H1 (cell line): Measurements from ENCODE around the gene IL17REL. TPM values are rescaled to one million over a fixed set of nuclear protein-coding genes. Genes with fewer than 3 reads are reported as not detected.
A peak's percentile ranks its signal among the peaks of the same experiment; 100 is the strongest.

Source experiments
- CTCF ChIA-PET: fragments of 300-600 bp; sonication (Branson Sonifier 250); formaldehyde crosslinking; loops from one replicate; lab custom pipeline; 2021; ENCODE audit not compliant: partially characterized antibody; lab: Charles Lee
- POLR2A ChIA-PET: fragments of 300-600 bp; sonication (Branson Sonifier 250); formaldehyde crosslinking; loops from one replicate; lab custom pipeline; 2021; ENCODE audit warnings: inconsistent platforms; ENCODE audit not compliant: partially characterized antibody; lab: Charles Lee
- DNase-seq, 2 experiments: peaks; one replicate each; pipeline versions ENCODE4 v3.0.0 to v3.0.0-alpha.2; 2010 to 2022; ENCODE audit warnings: low spot score in 2 of 2, low read depth in 1 of 2, mixed read lengths in 1 of 2
- FAIRE-seq: peaks from 2 replicates; lab custom pipeline; 2011; peaks lifted over from hg19 to GRCh38; lab: Jason Lieb, UNC
- H2AFZ ChIP-seq: 2 replicates; pipeline ENCODE4 v1.8.1; 2012; ENCODE audit warnings: low read length, inconsistent platforms
- H2AK5ac ChIP-seq: 2 replicates; pipeline ENCODE4 v1.6.1; 2013; ENCODE audit warnings: low read depth, low read length
- H2BK120ac ChIP-seq: replicated peaks from 2 replicates; pipeline ENCODE3; 2013; ENCODE audit warnings: low read depth, low read length, inconsistent platforms
- H2BK12ac ChIP-seq: 2 replicates; pipeline ENCODE4 v1.6.1; 2013; ENCODE audit warnings: low read depth, low read length
- H2BK15ac ChIP-seq: 2 replicates; pipeline ENCODE4 v1.6.1; 2013; ENCODE audit warnings: low read length
- H2BK20ac ChIP-seq: 2 replicates; pipeline ENCODE4 v1.6.1; 2013; ENCODE audit warnings: low read length
- H2BK5ac ChIP-seq: 2 replicates; pipeline ENCODE4 v1.6.1; 2013; ENCODE audit warnings: low read depth, low read length
- H3K14ac ChIP-seq: 2 replicates; pipeline ENCODE4 v1.6.1; 2013; ENCODE audit warnings: inconsistent platforms; ENCODE audit not compliant: insufficient read length
- H3K18ac ChIP-seq: 2 replicates; pipeline ENCODE4 v1.6.1; 2013; ENCODE audit warnings: low read length; ENCODE audit errors: extremely low read depth
- H3K23ac ChIP-seq: 2 replicates; pipeline ENCODE4 v1.6.1; 2013; ENCODE audit warnings: inconsistent platforms; ENCODE audit not compliant: insufficient read length
- H3K23me2 ChIP-seq: 2 replicates; pipeline ENCODE4 v1.6.1; 2013; ENCODE audit warnings: low read depth, low read length
- H3K27ac ChIP-seq: 2 replicates; pipeline ENCODE4 v1.6.1; 2011; ENCODE audit warnings: low read depth, low read length, inconsistent platforms
- H3K27me3 ChIP-seq, 4 experiments: replicated peaks in 1 of 4; 1 replicate in 1 of 4; 2 replicates in 3 of 4; pipeline versions ENCODE4 v1.6.1 to v1.8.1; 2011 to 2013; ENCODE audit warnings: low read length in 3 of 4, mild to moderate bottlenecking in 3 of 4, inconsistent platforms in 2 of 4, mixed read lengths in 2 of 4, moderate library complexity in 1 of 4; ENCODE audit not compliant: control insufficient read depth in 3 of 4, insufficient read depth in 3 of 4; ENCODE audit errors: extremely low read depth in 1 of 4
- H3K36me3 ChIP-seq, 4 experiments: 2 replicates each; pipeline versions ENCODE4 v1.6.1 to v1.8.1; 2011 to 2013; ENCODE audit warnings: mild to moderate bottlenecking in 4 of 4, low read length in 3 of 4, moderate library complexity in 2 of 4, control low read depth in 1 of 4, inconsistent platforms in 1 of 4; ENCODE audit not compliant: insufficient read depth in 4 of 4, control insufficient read depth in 2 of 4
- H3K4ac ChIP-seq: replicated peaks from 2 replicates; pipeline ENCODE3; 2013; ENCODE audit warnings: low read length, low read depth, mixed read lengths, inconsistent platforms; ENCODE audit not compliant: insufficient read length
- H3K4me1 ChIP-seq, 4 experiments: replicated peaks in 1 of 4; 1 replicate in 1 of 4; 2 replicates in 3 of 4; pipeline versions ENCODE4 v1.6.1 to v1.8.1; 2011 to 2013; ENCODE audit warnings: low read length in 3 of 4, inconsistent platforms in 2 of 4, mixed read lengths in 1 of 4; ENCODE audit not compliant: insufficient read depth in 4 of 4, control insufficient read depth in 3 of 4
- H3K4me2 ChIP-seq, 2 experiments: 2 replicates each; pipeline versions ENCODE4 v1.6.1 to v1.8.1; 2011 to 2013; ENCODE audit warnings: low read depth in 2 of 2, low read length in 2 of 2, control low read depth in 1 of 2, inconsistent platforms in 1 of 2, mild to moderate bottlenecking in 1 of 2; ENCODE audit not compliant: insufficient read depth in 1 of 2
- H3K4me3 ChIP-seq, 4 experiments: fragments of 200-600, 300-600 bp in 1 of 4; sonication (generic), shearing (Covaris generic), sonication (Bioruptor Twin) in 1 of 4; 2 replicates each; pipeline versions ENCODE4 v1.5.1 to v1.8.1; 2011 to 2016; ENCODE audit warnings: low read length in 4 of 4, low read depth in 3 of 4, control low read depth in 2 of 4, inconsistent platforms in 2 of 4, mild to moderate bottlenecking in 2 of 4, mixed read lengths in 1 of 4, moderate library complexity in 1 of 4; ENCODE audit not compliant: insufficient read depth in 2 of 4; ENCODE audit errors: extremely low read depth in 1 of 4
- H3K56ac ChIP-seq: replicated peaks from 2 replicates; pipeline ENCODE3; 2013; ENCODE audit warnings: low read depth, mild to moderate bottlenecking, mixed read lengths, low read length, inconsistent platforms; ENCODE audit not compliant: insufficient read length
- H3K79me1 ChIP-seq: 2 replicates; pipeline ENCODE4 v1.6.1; 2013; ENCODE audit warnings: low read depth, low read length, control low read depth
- H3K79me2 ChIP-seq, 2 experiments: 2 replicates each; pipeline versions ENCODE4 v1.6.1 to v1.8.1; 2012 to 2013; ENCODE audit warnings: low read length in 2 of 2, mild to moderate bottlenecking in 2 of 2, inconsistent platforms in 1 of 2; ENCODE audit not compliant: insufficient read depth in 2 of 2, control insufficient read depth in 1 of 2
- H3K9ac ChIP-seq, 4 experiments: replicated peaks in 1 of 4; 1 replicate in 1 of 4; 2 replicates in 3 of 4; pipeline versions ENCODE4 v1.6.1 to v1.8.1; 2011 to 2013; ENCODE audit warnings: low read depth in 3 of 4, low read length in 3 of 4, control low read depth in 2 of 4, mild to moderate bottlenecking in 2 of 4, moderate library complexity in 2 of 4, inconsistent platforms in 1 of 4; ENCODE audit errors: extremely low read depth in 1 of 4
- H3K9me3 ChIP-seq, 2 experiments: 2 replicates each; pipeline versions ENCODE4 v1.6.1 to v1.8.1; 2012 to 2013; ENCODE audit warnings: mild to moderate bottlenecking in 2 of 2, moderate library complexity in 2 of 2, control low read depth in 1 of 2, inconsistent platforms in 1 of 2, low read depth in 1 of 2, low read length in 1 of 2, mixed read lengths in 1 of 2; ENCODE audit not compliant: insufficient read depth in 2 of 2
- H4K20me1 ChIP-seq, 2 experiments: replicated peaks in 1 of 2; 2 replicates each; pipeline versions ENCODE3 to v1.8.1; 2011 to 2013; ENCODE audit warnings: inconsistent platforms in 2 of 2, low read length in 2 of 2, mild to moderate bottlenecking in 1 of 2; ENCODE audit not compliant: insufficient read depth in 2 of 2, control insufficient read depth in 1 of 2
- H4K5ac ChIP-seq: 2 replicates; pipeline ENCODE4 v1.6.1; 2013; ENCODE audit warnings: low read length, low read depth, mixed read lengths, inconsistent platforms; ENCODE audit not compliant: insufficient read length
- H4K8ac ChIP-seq: 2 replicates; pipeline ENCODE4 v1.8.0; 2013; ENCODE audit warnings: mild to moderate bottlenecking, moderate library complexity, low read length, inconsistent platforms; ENCODE audit not compliant: insufficient read depth; ENCODE audit errors: extremely low read depth
- H4K91ac ChIP-seq: replicated peaks from 2 replicates; pipeline ENCODE3; 2013; ENCODE audit warnings: low read length, mixed read lengths, inconsistent platforms; ENCODE audit not compliant: insufficient read length
- CBX5 ChIP-seq: fragments of 300-800, 300-1000 bp; sonication (generic); IDR thresholded peaks from 2 replicates; pipeline ENCODE4 v1.7.1; 2016; ENCODE audit warnings: antibody characterized with exemption, low read length, low read depth
- CBX8 ChIP-seq: fragments of 300-800, 300-1000 bp; sonication (generic); IDR thresholded peaks from 2 replicates; pipeline ENCODE4 v1.7.1; 2016; ENCODE audit warnings: low read depth, low read length, borderline replicate concordance
- FOSL1 ChIP-seq: IDR thresholded peaks from 2 replicates; pipeline ENCODE4 v1.6.1; 2011; ENCODE audit warnings: mild to moderate bottlenecking, low read depth, low read length, moderate library complexity; ENCODE audit not compliant: insufficient read depth
- KDM4A ChIP-seq: IDR thresholded peaks from one replicate; pipeline ENCODE4 v1.7.1; 2012; ENCODE audit warnings: low read depth, mild to moderate bottlenecking, moderate library complexity, low read length, inconsistent platforms; ENCODE audit not compliant: severe bottlenecking
- KDM5A ChIP-seq: fragments of 200-600 bp; IDR thresholded peaks from 2 replicates; pipeline ENCODE4 v1.7.1; 2012; ENCODE audit warnings: mild to moderate bottlenecking, low read length, inconsistent platforms, mixed read lengths
- PHF8 ChIP-seq: fragments of 200-600 bp; sonication (generic); conservative IDR thresholded peaks from 2 replicates; pipeline ENCODE4 v1.7.1; 2012; ENCODE audit warnings: low read depth, mild to moderate bottlenecking, inconsistent platforms, low read length, moderate library complexity
- SIRT6 ChIP-seq: IDR thresholded peaks from one replicate; pipeline ENCODE4 v1.7.1; 2012; ENCODE audit warnings: low read length, inconsistent platforms
- SRF ChIP-seq: IDR thresholded peaks from 2 replicates; pipeline ENCODE4 v1.6.1; 2011; ENCODE audit warnings: mild to moderate bottlenecking, low read depth, low read length, moderate library complexity
- SUZ12 ChIP-seq: fragments of 200-600 bp; sonication (generic); IDR thresholded peaks from 2 replicates; pipeline ENCODE4 v1.6.1; 2012; ENCODE audit warnings: mild to moderate bottlenecking, inconsistent platforms, low read length, moderate library complexity, mixed read lengths
- TBP ChIP-seq: IDR thresholded peaks from 2 replicates; pipeline ENCODE4 v1.6.1; 2011; ENCODE audit warnings: low read depth, low read length, improper control_type of control experiment
- WGBS, 2 experiments: shearing (Covaris generic) in 1 of 2; methylation state at CpG; one replicate each; pipeline versions ENCODE4 v1.1.6 to v1.1.7; 2013 to 2015; ENCODE audit warnings: low lambda C conversion rate in 2 of 2, mixed read lengths in 2 of 2, inconsistent platforms in 1 of 2, low coverage in 1 of 2, missing lambda C conversion rate in 1 of 2; ENCODE audit not compliant: insufficient replicate concordance in 2 of 2, insufficient coverage in 1 of 2, insufficient read length in 1 of 2; ENCODE audit errors: extremely low coverage in 1 of 2, missing lambda C conversion rate in 1 of 2; 5-methylcytosine and 5-hydroxymethylcytosine counted together
- polyA plus RNA-seq, 7 experiments: library from polyadenylated mRNA; depleted of rRNA in 3 of 7; stranded (reverse) in 5 of 7; unstranded in 2 of 7; fragments of >200 nt in 5 of 7; fragments of 200-250 nt in 2 of 7; gene quantifications; 1 replicate in 5 of 7; 2 replicates in 1 of 7; 4 replicates in 1 of 7; pipeline versions ENCODE4 v1.2.1 to v1.2.3, GENCODE V29; 2011 to 2013; ENCODE audit warnings: missing spikeins in 2 of 7, mixed read lengths in 2 of 7
- total RNA-seq: library from RNA; stranded (reverse); fragmentation: NEBNext Ultra II Directional; extraction: Animal tissue kit (Norgen Biotek cat#: 25700); gene quantifications from 2 replicates; pipeline ENCODE4 v1.2.1, GENCODE V29; 2021

IL17REL gene
- total and polyA plus RNA-seq, 2 of the 8 experiments (the other 6 are each of a cell fraction or from before 2014, with no cell fraction given) = 0.15 to 0.20 TPM

DNA sequence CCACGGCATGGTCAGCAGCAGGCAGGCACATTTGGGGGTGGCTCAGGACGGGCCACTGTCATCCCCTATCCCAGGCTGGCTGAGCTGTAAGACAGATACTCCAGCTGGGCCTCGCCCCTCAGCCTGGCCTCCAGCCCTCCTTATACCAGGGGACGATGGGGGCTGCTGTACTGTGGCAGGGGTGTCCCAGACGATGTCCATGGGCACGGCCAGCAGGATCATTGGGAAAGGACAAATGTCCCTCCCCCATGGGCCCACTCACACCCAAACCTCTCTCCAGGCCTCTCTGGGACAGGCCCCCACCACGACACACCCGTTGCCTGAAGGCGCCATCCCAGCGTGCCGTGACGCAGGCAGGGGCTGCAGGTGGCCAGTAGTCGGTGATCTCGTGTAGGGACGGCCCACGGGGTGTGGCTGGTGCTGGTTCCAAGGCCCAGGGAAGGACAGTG lies 1.5 kb upstream of the IL17REL start:
- Histone ChIP-seq H3K23me2 (peaks cover 9% of the 10 kb centered on the region; the same call in 1 of the 2 replicates), H3K23ac (no peak overlapping the region), H3K4me3 (peak overlapping the region in 1 of 4 experiments; percentile 58; a peak in 2 of 8 replicates), H2BK120ac (no peak overlapping the region), H3K4ac (no peak overlapping the region), H3K9me3 (no peaks in the 10 kb centered on the region), H3K4me1 (peaks cover 0 to 20% (median 11%) of the 10 kb centered on the region in 4 experiments; a peak in 6 of 7 replicates), H2BK15ac (no peak overlapping the region), H3K27me3 (peaks cover 21 to 60% (median 46%) of the 10 kb centered on the region in 4 experiments), H3K27ac (no peak overlapping the region), H2AFZ (no peak overlapping the region), H2BK20ac (no peak overlapping the region), H4K20me1 (peaks cover 0 to 2% of the 10 kb centered on the region in 2 experiments), H3K79me1 (no peaks in the 10 kb centered on the region; the same call in 1 of the 2 replicates), H2BK5ac (no peak overlapping the region), H3K4me2 (peak overlapping the region; percentile 71 to 78; a peak in 3 of 4 replicates), H3K18ac (no peak overlapping the region), H3K79me2 (no peaks in the 10 kb centered on the region), H3K14ac (no peak overlapping the region), H4K8ac (peak overlapping the region; percentile 62; the same call in 1 of the 2 replicates), H3K9ac (no peak overlapping the region), H2BK12ac (no peak overlapping the region; the same call in 1 of the 2 replicates), H4K91ac (no peak overlapping the region), H3K56ac (no peak overlapping the region), H3K36me3 (no peaks in the 10 kb centered on the region), H2AK5ac (no peak overlapping the region), H4K5ac (no peak overlapping the region)
- no peak for TF ChIP-seq FOSL1
- no peak for TF ChIP-seq SIRT6
- TF ChIP-seq KDM5A = no peak
- no peak for TF ChIP-seq SUZ12
- TF ChIP-seq PHF8 = no peak
- no peak for TF ChIP-seq SRF
- TF ChIP-seq CBX8 = no peak
- no peak for TF ChIP-seq CBX5
- no peak for TF ChIP-seq KDM4A
- no peak for TF ChIP-seq TBP
- WGBS, 2 experiments = 68% methylated on average over 16 of the region's 16 CpGs; no CpG with 5 or more reads in 1 of the 2 experiments
- DNase-seq = peak in 1 of 2 experiments; percentile 49
- CTCF ChIA-PET = interaction anchor here (0.6 to 2.3 kb wide), 5 partner anchors 16 to 54 kb away, joined by 3 to 13 read pairs (median 4); no protein-coding TSS in a partner anchor
- no peak for FAIRE-seq
- POLR2A ChIA-PET = interaction anchor here (1.0 kb wide), 2 partner anchors 30 to 52 kb away, joined by 3 read pairs; no protein-coding TSS in a partner anchor
